ENCODE measurements around the gene ASPSCR1. TPM values are rescaled to one million over a fixed set of nuclear protein-coding genes. Genes with fewer than 3 reads are reported as not detected.
A peak's percentile ranks its signal among the peaks of the same experiment; 100 is the strongest.

Gene ASPSCR1, protein sequence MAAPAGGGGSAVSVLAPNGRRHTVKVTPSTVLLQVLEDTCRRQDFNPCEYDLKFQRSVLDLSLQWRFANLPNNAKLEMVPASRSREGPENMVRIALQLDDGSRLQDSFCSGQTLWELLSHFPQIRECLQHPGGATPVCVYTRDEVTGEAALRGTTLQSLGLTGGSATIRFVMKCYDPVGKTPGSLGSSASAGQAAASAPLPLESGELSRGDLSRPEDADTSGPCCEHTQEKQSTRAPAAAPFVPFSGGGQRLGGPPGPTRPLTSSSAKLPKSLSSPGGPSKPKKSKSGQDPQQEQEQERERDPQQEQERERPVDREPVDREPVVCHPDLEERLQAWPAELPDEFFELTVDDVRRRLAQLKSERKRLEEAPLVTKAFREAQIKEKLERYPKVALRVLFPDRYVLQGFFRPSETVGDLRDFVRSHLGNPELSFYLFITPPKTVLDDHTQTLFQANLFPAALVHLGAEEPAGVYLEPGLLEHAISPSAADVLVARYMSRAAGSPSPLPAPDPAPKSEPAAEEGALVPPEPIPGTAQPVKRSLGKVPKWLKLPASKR
- 24.9 TPM for polyA plus RNA-seq
- long read RNA-seq, donor 1, partial matches to known transcripts, result 0 of 4 reads
- long read RNA-seq, donor 1, other reads (novel, unspliced or antisense), result 0 of 4 reads
- long read RNA-seq, donor 2, full-length matches to known transcripts, result 16 of 16 reads
- long read RNA-seq, donor 2, partial matches to known transcripts, result 0 of 16 reads
- long read RNA-seq, donor 2, other reads (novel, unspliced or antisense), result 0 of 16 reads
- long read RNA-seq, donor 3, result 0 reads
- long read RNA-seq, donor 4, partial matches to known transcripts, result 0 of 1 reads
- long read RNA-seq, donor 4, other reads (novel, unspliced or antisense), result 0 of 1 reads
- long read RNA-seq, donor 5, transcript ASPSCR1-202 (16 exons, 1,843 nt), result major isoform, 7 of 8 reads
- long read RNA-seq, donor 5, partial matches to known transcripts, result 0 of 8 reads
- long read RNA-seq, donor 5, other reads (novel, unspliced or antisense), result 0 of 8 reads
- long read RNA-seq, donor 6, partial matches to known transcripts, result 44 of 68 reads
- long read RNA-seq, donor 6, other reads (novel, unspliced or antisense), result 20 of 68 reads
- long read RNA-seq, donor 7, full-length matches to known transcripts, result 10 of 10 reads
- long read RNA-seq, donor 7, partial matches to known transcripts, result 0 of 10 reads
- long read RNA-seq, donor 7, other reads (novel, unspliced or antisense), result 0 of 10 reads
- long read RNA-seq, donor 8, transcript ASPSCR1-202 (16 exons, 1,843 nt), result major isoform, 6 of 11 reads
- long read RNA-seq, donor 8, partial matches to known transcripts, result 0 of 11 reads
- long read RNA-seq, donor 8, other reads (novel, unspliced or antisense), result 0 of 11 reads
- long read RNA-seq, donor 9, partial matches to known transcripts, result 0 of 4 reads
- long read RNA-seq, donor 9, other reads (novel, unspliced or antisense), result 0 of 4 reads
- long read RNA-seq, donor 10, transcript ASPSCR1-202 (16 exons, 1,843 nt), result major isoform, 6 of 8 reads
- long read RNA-seq, donor 10, partial matches to known transcripts, result 0 of 8 reads
- long read RNA-seq, donor 10, other reads (novel, unspliced or antisense), result 0 of 8 reads
- long read RNA-seq, donor 11, partial matches to known transcripts, result 0 of 56 reads
- long read RNA-seq, donor 11, other reads (novel, unspliced or antisense), result 49 of 56 reads

GRCh38 chr17:81977211-81977808, at the start of gene ASPSCR1:
Gene ASPSCR1, plus strand, starts transcription at chr17:81977629. Its CDS starts 18 bp downstream, at chr17:81977647.
- DNase-seq, result peak; percentile 91 to 95
- peak within 1 kb of the TSS; percentile 65 for H3K27ac ChIP-seq (ENCODE audit: low read length)
- WGBS (ENCODE audit: insufficient coverage, low lambda C conversion rate), result no CpG with 5 or more reads among the region's 76 CpGs
- peaks cover 6% of the 10 kb centered on the region for H3K9me3 ChIP-seq (ENCODE audit: control insufficient read depth, low read depth, low read length)
- peaks cover 8% of the 10 kb centered on the region for H3K36me3 ChIP-seq (ENCODE audit: control insufficient read depth, insufficient read depth, low read length)
- H3K27me3 ChIP-seq (ENCODE audit: control insufficient read depth, insufficient read depth, low read length), result no peaks in the 10 kb centered on the region
- H3K4me3 ChIP-seq (ENCODE audit: low read length), result peak within 1 kb of the TSS; percentile 93
- peaks cover 20% of the 10 kb centered on the region for H3K4me1 ChIP-seq (ENCODE audit: control insufficient read depth, insufficient read depth, low read length)

GRCh38 chr17:81927653-81928543, 49.5 kb upstream of the ASPSCR1 start, which contains the start of gene MAFG:
Gene MAFG, minus strand, starts transcription at chr17:81927735. Its CDS starts 4,550 bp downstream, at chr17:81923185.
- no peaks in the 10 kb centered on the region for H3K9me3 ChIP-seq (ENCODE audit: control insufficient read depth, low read depth, low read length)
- H3K4me3 ChIP-seq (ENCODE audit: low read length), result peak within 1 kb of the TSS; percentile 93
- H3K27ac ChIP-seq (ENCODE audit: low read length), result peak within 1 kb of the TSS; percentile 99
- H3K4me1 ChIP-seq (ENCODE audit: control insufficient read depth, insufficient read depth, low read length), result peaks cover 41% of the 10 kb centered on the region
- H3K36me3 ChIP-seq (ENCODE audit: control insufficient read depth, insufficient read depth, low read length), result peaks cover 2% of the 10 kb centered on the region
- peaks cover 12% of the 10 kb centered on the region for H3K27me3 ChIP-seq (ENCODE audit: control insufficient read depth, insufficient read depth, low read length)
- whole genome bisulfite sequencing (ENCODE audit: insufficient coverage, low lambda C conversion rate), result no CpG with 5 or more reads among the region's 98 CpGs
- peak; percentile 93 to 95 for DNase-seq

DNA sequence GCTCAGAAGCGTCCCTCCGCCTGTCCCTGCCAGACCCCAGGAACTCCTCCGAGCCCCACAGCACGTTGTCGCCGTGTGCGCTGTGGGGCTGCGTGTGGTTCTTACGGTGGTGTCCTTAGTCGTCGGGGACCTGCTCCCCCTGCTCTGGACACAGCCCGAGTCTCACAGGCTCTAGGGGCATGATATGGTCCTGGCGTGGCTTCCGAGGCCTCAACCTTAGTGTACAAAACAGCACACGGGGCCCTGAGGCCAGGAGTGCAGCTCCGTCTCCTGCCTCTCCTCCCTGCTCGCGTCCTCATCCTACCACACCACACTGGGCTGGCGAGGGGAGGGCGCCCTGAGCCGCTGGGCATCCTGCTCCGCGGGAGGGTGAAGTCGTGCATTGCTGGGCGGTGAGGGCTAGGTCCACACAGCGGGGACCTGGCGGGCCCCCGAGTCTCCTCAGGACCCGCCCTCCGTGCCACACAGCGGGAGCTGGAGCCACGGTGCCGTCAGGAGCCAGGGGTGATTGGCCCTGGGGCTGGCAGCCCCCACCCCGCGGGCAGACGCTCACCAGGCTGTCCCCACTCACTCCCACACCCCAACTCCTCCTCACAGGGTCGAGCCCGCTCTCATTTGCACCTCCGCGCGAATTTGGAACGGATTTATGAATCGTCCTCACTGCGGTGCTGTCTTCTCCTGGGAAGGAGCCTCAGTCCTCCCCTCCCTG, 48.7 kb upstream of the ASPSCR1 start:
- Histone ChIP-seq H3K36me3 (ENCODE audit: control insufficient read depth, insufficient read depth, low read length) (peaks cover 2% of the 10 kb centered on the region), H3K4me3 (ENCODE audit: low read length) (peak overlapping the region; percentile 49), H3K4me1 (ENCODE audit: control insufficient read depth, insufficient read depth, low read length) (peaks cover 35% of the 10 kb centered on the region), H3K27me3 (ENCODE audit: control insufficient read depth, insufficient read depth, low read length) (peaks cover 12% of the 10 kb centered on the region), H3K9me3 (ENCODE audit: control insufficient read depth, low read depth, low read length) (no peaks in the 10 kb centered on the region), H3K27ac (ENCODE audit: low read length) (no peak overlapping the region)
- no CpG with 5 or more reads among the region's 44 CpGs for WGBS (ENCODE audit: insufficient coverage, low lambda C conversion rate)
- peak in 1 of 2 donors; percentile 54 for DNase-seq

DNA sequence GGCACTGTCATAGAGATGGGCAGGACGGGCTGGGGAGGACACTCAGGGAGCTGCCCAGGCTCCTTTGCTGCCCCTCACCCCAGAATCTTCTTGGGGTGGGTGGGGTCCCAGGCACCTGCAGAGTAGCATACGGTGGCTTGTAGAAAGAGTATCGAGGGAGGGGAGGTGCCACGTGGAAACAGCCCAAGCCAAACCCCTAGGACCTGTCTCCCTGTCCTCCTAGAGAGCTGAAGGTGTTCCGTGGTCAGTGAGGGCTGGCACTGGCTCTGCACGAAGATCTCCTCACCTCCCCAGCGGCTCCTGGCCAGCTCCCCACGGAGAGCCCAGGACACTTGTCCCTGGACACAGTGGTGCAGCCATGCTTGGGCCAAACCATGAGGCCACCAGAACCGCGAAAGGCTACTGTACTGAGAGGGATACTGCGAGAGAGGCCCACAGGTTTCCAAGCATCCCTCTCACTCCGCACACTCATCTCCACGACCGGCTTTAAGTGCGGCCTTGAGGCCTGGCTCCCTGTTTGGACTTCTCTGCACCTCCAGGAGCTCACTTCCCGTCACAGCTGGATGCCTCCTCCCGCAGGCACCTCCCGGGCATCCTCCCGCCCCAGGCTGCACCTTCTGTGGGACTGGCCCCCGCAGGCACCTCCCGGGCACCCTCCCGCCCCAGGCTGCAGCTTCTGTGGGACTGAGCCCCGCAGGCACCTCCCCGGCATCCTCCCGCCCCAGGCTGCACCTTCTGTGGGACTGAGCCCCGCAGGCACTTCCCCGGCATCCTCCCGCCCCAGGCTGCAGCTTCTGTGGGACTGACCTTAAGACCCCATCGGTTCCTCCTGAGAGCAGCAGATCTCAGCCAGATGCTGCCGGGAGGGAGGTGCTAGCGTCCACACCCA, 47.9 kb upstream of the ASPSCR1 start:
- no peak overlapping the region for H3K4me3 ChIP-seq (ENCODE audit: low read length)

GRCh38 chr17:81930142-81931125, 47.0 kb upstream of the ASPSCR1 start:
- Histone ChIP-seq H3K36me3 (ENCODE audit: control insufficient read depth, insufficient read depth, low read length) (peaks cover 2% of the 10 kb centered on the region), H3K9me3 (ENCODE audit: control insufficient read depth, low read depth, low read length) (no peaks in the 10 kb centered on the region), H3K4me1 (ENCODE audit: control insufficient read depth, insufficient read depth, low read length) (peaks cover 20% of the 10 kb centered on the region), H3K4me3 (ENCODE audit: low read length) (no peak overlapping the region), H3K27ac (ENCODE audit: low read length) (no peak overlapping the region), H3K27me3 (ENCODE audit: control insufficient read depth, insufficient read depth, low read length) (peaks cover 12% of the 10 kb centered on the region)
- no peak for DNase-seq
- WGBS (ENCODE audit: insufficient coverage, low lambda C conversion rate), result 100% methylated on average over 1 of the region's 20 CpGs

More for the DNA sequence above, 47.9 kb upstream of the ASPSCR1 start:
- WGBS (ENCODE audit: insufficient coverage, low lambda C conversion rate), result no CpG with 5 or more reads among the region's 31 CpGs
- DNase-seq, result no peak
- Histone ChIP-seq H3K27me3 (ENCODE audit: control insufficient read depth, insufficient read depth, low read length) (peaks cover 12% of the 10 kb centered on the region), H3K27ac (ENCODE audit: low read length) (no peak overlapping the region), H3K4me1 (ENCODE audit: control insufficient read depth, insufficient read depth, low read length) (peaks cover 27% of the 10 kb centered on the region), H3K36me3 (ENCODE audit: control insufficient read depth, insufficient read depth, low read length) (peaks cover 2% of the 10 kb centered on the region), H3K9me3 (ENCODE audit: control insufficient read depth, low read depth, low read length) (no peaks in the 10 kb centered on the region)

GRCh38 chr17:81931189-81931556, 46.3 kb upstream of the ASPSCR1 start:
- no peak overlapping the region for H3K27ac ChIP-seq (ENCODE audit: low read length)
- peaks cover 12% of the 10 kb centered on the region for H3K27me3 ChIP-seq (ENCODE audit: control insufficient read depth, insufficient read depth, low read length)
- WGBS (ENCODE audit: insufficient coverage, low lambda C conversion rate), result no CpG with 5 or more reads among the region's 13 CpGs
- H3K4me1 ChIP-seq (ENCODE audit: control insufficient read depth, insufficient read depth, low read length), result peaks cover 14% of the 10 kb centered on the region
- H3K36me3 ChIP-seq (ENCODE audit: control insufficient read depth, insufficient read depth, low read length), result peaks cover 2% of the 10 kb centered on the region
- H3K9me3 ChIP-seq (ENCODE audit: control insufficient read depth, low read depth, low read length), result no peaks in the 10 kb centered on the region
- H3K4me3 ChIP-seq (ENCODE audit: low read length), result no peak overlapping the region
- DNase-seq, result no peak
